Stomach (tissue), 9 donors: ENCODE data around the gene PYCR2. TPM values are rescaled to one million over a fixed set of nuclear protein-coding genes. Genes with fewer than 3 reads are reported as not detected.

ENCODE experiments used
- DNase-seq, 2 donors: peaks; one replicate each; pipeline versions ENCODE4 v3.0.0 to v3.0.0-alpha.2; 2013 to 2019
- H3K27ac ChIP-seq, 5 donors: fragments of 200-600 bp in 4 of 5; sonication (generic) in 4 of 5; one replicate each; pipeline ENCODE4 v1.5.1; 2013 to 2019; ENCODE audit warnings: mild to moderate bottlenecking in 1 of 5, moderate library complexity in 1 of 5
- H3K27me3 ChIP-seq, 3 donors: fragments of 200-600 bp; sonication (generic); one replicate each; pipeline ENCODE4 v1.5.1; 2017 to 2019; ENCODE audit warnings: mixed run types in 1 of 3
- H3K36me3 ChIP-seq, 4 donors: fragments of 200-600 bp; sonication (generic); 1 replicate in 3 of 4; 2 replicates in 1 of 4; pipeline ENCODE4 v1.5.1; 2016 to 2019
- H3K4me1 ChIP-seq, 4 donors: fragments of 200-600 bp; sonication (generic); one replicate each; pipeline ENCODE4 v1.5.1; 2016 to 2019
- H3K4me3 ChIP-seq, 4 donors: fragments of 200-600 bp; sonication (generic) in 3 of 4; one replicate each; pipeline ENCODE4 v1.5.1; 2016 to 2019; ENCODE audit warnings: mild to moderate bottlenecking in 1 of 4
- H3K9me3 ChIP-seq, 4 donors: fragments of 200-600 bp; sonication (generic); one replicate each; pipeline ENCODE4 v1.5.1; 2016 to 2019
- CTCF ChIP-seq, 7 experiments: fragments of 450-650 bp in 4 of 7; fragments of 200-600 bp in 3 of 7; sonication (generic) in 3 of 7; IDR thresholded peaks; one replicate each; pipeline ENCODE4 v1.5.1; 2016 to 2019; ENCODE audit warnings: antibody characterized with exemption in 7 of 7, control low read depth in 2 of 7, mild to moderate bottlenecking in 1 of 7
- EP300 ChIP-seq: sonication (generic); formaldehyde crosslinking; IDR thresholded peaks from one replicate; pipeline ENCODE4 v1.6.1; 2017; ENCODE audit warnings: antibody characterized with exemption
- POLR2A ChIP-seq, 4 donors: fragments of 450-650 bp; IDR thresholded peaks; one replicate each; pipeline ENCODE4 v1.6.1; 2016; ENCODE audit warnings: antibody characterized with exemption in 4 of 4, control low read depth in 2 of 4, mild to moderate bottlenecking in 1 of 4, moderate library complexity in 1 of 4
- POLR2AphosphoS5 ChIP-seq, 3 donors: sonication (generic); formaldehyde crosslinking; IDR thresholded peaks; one replicate each; pipeline ENCODE4 v1.6.1; 2016; ENCODE audit warnings: antibody characterized with exemption in 3 of 3
- WGBS, 5 donors: extraction: QIAGEN DNeasy Blood & Tissue Kit in 3 of 5; methylation state at CpG; one replicate each; pipeline versions ENCODE4 v1.1.5 to v1.1.7; 2013 to 2018; 5-methylcytosine and 5-hydroxymethylcytosine counted together
- intact Hi-C: fragments of 100-400 bp; cut with DNase I; formaldehyde crosslinking; loops from one replicate; pipeline ENCODE4 v1.15.1; 2023; ENCODE audit warnings: low total_unique reads
- polyA plus RNA-seq, 3 donors: library from polyadenylated mRNA; stranded (reverse); fragments of 200-250 nt; gene quantifications; one replicate each; pipeline ENCODE4 v1.2.3, GENCODE V29; 2013
- total RNA-seq, 5 donors: library from RNA; depleted of rRNA; stranded (reverse); fragments of >200 nt; gene quantifications; one replicate each; pipeline versions ENCODE4 v1.1.0 to v1.2.3, GENCODE V29; 2014 to 2016
- donor health status: healthy with polysubstance abuse.
- donor health status: Bipolar disorder and iron deficiency.
- donor health status: healthy.

PYCR2 gene
- total and polyA plus RNA-seq, 8 donors = 20.1 to 59.4 (median 32.3) TPM

- TF ChIP-seq CTCF (IDR thresholded peaks at IDR 0.05) = no peak
- no peak for TF ChIP-seq POLR2AphosphoS5 (IDR thresholded peaks at IDR 0.05)
- TF ChIP-seq EP300 = no peak
- TF ChIP-seq POLR2A (IDR thresholded peaks at IDR 0.05) = no peak
- Histone ChIP-seq H3K27me3 (no peaks in the 10 kb centered on the region), H3K4me1 (peaks cover 27 to 64% (median 29%) of the 10 kb centered on the region in 4 donors), H3K27ac (peak overlapping the region in 2 of 5 donors; percentile 75 to 87), H3K36me3 (no peaks in the 10 kb centered on the region), H3K9me3 (no peaks in the 10 kb centered on the region), H3K4me3 (no peak overlapping the region)
- DNase-seq = no peak
- intact Hi-C loops = no loop called here
- WGBS, 5 donors = 76 to 88% (median 86%) methylated on average over 6 of the region's 6 CpGs
Measured at GRCh38 chr1:225892307-225892706, 31.7 kb downstream of the PYCR2 start.

GRCh38 chr1:225891229-225891972, 32.6 kb downstream of the PYCR2 start:
- no peaks in the 10 kb centered on the region for H3K27me3 ChIP-seq
- H3K4me3 ChIP-seq = no peak overlapping the region
- H3K27ac ChIP-seq = peak overlapping the region; percentile 22 to 87 (median 76)
- DNase-seq = peak; percentile 71 to 75
- peaks cover 20 to 60% (median 22%) of the 10 kb centered on the region in 4 donors for H3K4me1 ChIP-seq
- no peaks in the 10 kb centered on the region for H3K36me3 ChIP-seq
- WGBS, 5 donors = 62 to 70% (median 67%) methylated on average over 14 of the region's 14 CpGs
- TF ChIP-seq CTCF (IDR thresholded peaks at IDR 0.05) (no peak), POLR2AphosphoS5 (IDR thresholded peaks at IDR 0.05) (peak in 1 of 3 donors; percentile 65)
- H3K9me3 ChIP-seq = no peaks in the 10 kb centered on the region
- intact Hi-C loops = no loop called here

DNA sequence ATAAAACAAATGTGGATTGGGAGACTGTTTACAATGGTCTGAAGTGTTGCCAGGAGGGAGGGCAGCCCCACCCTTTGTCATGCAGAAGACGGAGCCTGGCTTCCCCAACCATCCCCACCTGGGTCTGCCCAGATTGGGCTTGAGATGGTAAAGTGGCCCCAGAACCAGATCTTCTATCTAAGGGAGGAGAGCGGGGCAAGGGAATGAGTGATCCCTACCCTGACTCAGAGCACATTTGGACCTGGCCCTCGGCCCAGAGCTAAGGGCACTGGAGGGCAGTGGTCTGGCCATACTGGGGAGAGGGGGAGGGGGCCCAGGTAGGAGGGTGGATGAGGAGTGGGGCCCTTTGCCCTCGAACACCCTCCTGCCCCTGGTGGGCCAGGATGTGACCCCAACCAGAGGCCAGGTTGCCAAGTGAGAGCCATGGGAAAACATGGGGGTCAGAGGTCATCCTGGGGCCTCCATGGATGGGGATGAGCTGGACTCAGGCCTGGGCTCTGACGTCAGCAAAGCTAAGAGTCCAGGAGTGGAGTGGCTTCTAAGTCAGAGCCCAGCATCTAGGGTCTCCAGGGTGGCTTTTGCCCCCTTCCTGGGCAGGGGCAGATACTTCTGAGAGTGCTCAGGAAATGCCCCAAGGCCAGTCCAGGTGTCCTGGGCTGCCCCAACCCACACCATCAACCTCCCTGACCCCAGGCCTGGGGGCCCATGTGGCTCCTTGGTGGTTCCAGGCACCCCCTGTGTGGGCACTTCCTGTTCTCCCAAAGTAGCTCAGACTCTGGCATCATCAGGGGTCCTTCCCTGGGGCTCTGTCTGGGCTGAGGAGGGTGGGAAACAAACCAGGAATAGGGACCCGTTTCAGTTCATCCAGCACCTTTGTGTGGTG, 33.5 kb downstream of the PYCR2 start:
- DNase-seq = no peak
- WGBS, 5 donors = 26 to 47% (median 41%) methylated on average over 6 of the region's 6 CpGs
- H3K27me3 ChIP-seq = no peaks in the 10 kb centered on the region
- H3K27ac ChIP-seq = peak overlapping the region; percentile 22 to 87 (median 76)
- H3K9me3 ChIP-seq = no peaks in the 10 kb centered on the region
- H3K36me3 ChIP-seq = no peaks in the 10 kb centered on the region
- H3K4me3 ChIP-seq = no peak overlapping the region
- intact Hi-C loops = no loop called here
- no peak for TF ChIP-seq POLR2A (IDR thresholded peaks at IDR 0.05)
- TF ChIP-seq CTCF (IDR thresholded peaks at IDR 0.05) = no peak
- TF ChIP-seq POLR2AphosphoS5 (IDR thresholded peaks at IDR 0.05) = no peak
- no peak for TF ChIP-seq EP300
- H3K4me1 ChIP-seq = peaks cover 19 to 59% (median 22%) of the 10 kb centered on the region in 4 donors

- Histone ChIP-seq H3K4me3 (no peak overlapping the region), H3K9me3 (no peaks in the 10 kb centered on the region), H3K4me1 (peaks cover 19 to 58% (median 22%) of the 10 kb centered on the region in 4 donors), H3K36me3 (no peaks in the 10 kb centered on the region), H3K27me3 (no peaks in the 10 kb centered on the region), H3K27ac (peak overlapping the region in 4 of 5 donors; percentile 75 to 87 (median 79))
- TF ChIP-seq CTCF (IDR thresholded peaks at IDR 0.05) = no peak
- TF ChIP-seq EP300 = no peak
- TF ChIP-seq POLR2AphosphoS5 (IDR thresholded peaks at IDR 0.05) = no peak
- no peak for TF ChIP-seq POLR2A (IDR thresholded peaks at IDR 0.05)
- 35 to 73% (median 46%) methylated on average over 5 of the region's 5 CpGs for WGBS, 5 donors
- intact Hi-C loops = no loop called here
- DNase-seq = no peak
Measured at GRCh38 chr1:225889743-225890142, 34.3 kb downstream of the PYCR2 start.
